Body of pancreas (tissue), 4 donors: ENCODE measurements around the gene RASA2.

Experiments used
- CTCF ChIP-seq, 7 experiments: fragments of 450-650 bp in 4 of 7; fragments of 200-600 bp in 3 of 7; sonication (generic) in 3 of 7; IDR thresholded peaks; one replicate each; pipeline ENCODE4 v1.5.1; 2016 to 2019; ENCODE audit warnings: antibody characterized with exemption in 7 of 7
- POLR2A ChIP-seq, 3 donors: fragments of 450-650 bp; IDR thresholded peaks; one replicate each; pipeline ENCODE4 v1.6.1; 2016; ENCODE audit warnings: antibody characterized with exemption in 3 of 3, mild to moderate bottlenecking in 2 of 3

- TF ChIP-seq POLR2A (IDR thresholded peaks at IDR 0.05) (no peak), CTCF (IDR thresholded peaks at IDR 0.05) (no peak)
Observed at GRCh38 chr3:141489203-141489602, 2.4 kb downstream of the RASA2 start.
